ENCODE results near the gene SPATA2.

Gene SPATA2

GRCh38 chr20:49853640-49854039, 61.7 kb downstream of the SPATA2 start:
- DNase-seq, result no peak
